ENCODE measurements around the gene SLC9A3.

- TF ChIP-seq L3MBTL2 (conservative IDR thresholded peaks at IDR 0.05) (no peak), ARNT (IDR thresholded peaks at IDR 0.05) (no peak)
These were observed 30.9 kb upstream of the SLC9A3 start for GRCh38 chr5:555058-555623.
